HepG2 (cell line): ENCODE measurements around the gene LRRC73. TPM values are rescaled to one million over a fixed set of nuclear protein-coding genes. Genes with fewer than 3 reads are reported as not detected.
A peak's percentile ranks its signal among the peaks of the same experiment; 100 is the strongest.

Source experiments
- CC2D1A ChIP-seq: sonication (generic); formaldehyde crosslinking; IDR thresholded peaks from 2 replicates; pipeline ENCODE4 v1.8.1; 2023; ENCODE audit warnings: mild to moderate bottlenecking, missing genetic modification reagents
- CREM ChIP-seq, 2 experiments: sonication (generic) in 1 of 2; formaldehyde crosslinking in 1 of 2; IDR thresholded peaks; 2 replicates each; pipeline versions ENCODE4 v1.4.0 to v1.6.1; 2016 to 2020; ENCODE audit warnings: antibody characterized with exemption in 1 of 2, mild to moderate bottlenecking in 1 of 2, missing genetic modification reagents in 1 of 2
- DMTF1 ChIP-seq: sonication (generic); formaldehyde crosslinking; IDR thresholded peaks from 2 replicates; pipeline ENCODE4 v1.4.0; 2020; ENCODE audit warnings: mild to moderate bottlenecking, missing genetic modification reagents
- FOXP4 ChIP-seq: sonication (generic); formaldehyde crosslinking; IDR thresholded peaks from 2 replicates; pipeline ENCODE4 v1.4.0; 2020; ENCODE audit warnings: missing genetic modification reagents
- FUBP1 ChIP-seq: sonication (generic); formaldehyde crosslinking; IDR thresholded peaks from 2 replicates; pipeline ENCODE4 v1.5.1; 2020; ENCODE audit warnings: missing genetic modification reagents, mild to moderate bottlenecking, borderline replicate concordance
- HES4 ChIP-seq: sonication (generic); formaldehyde crosslinking; IDR thresholded peaks from 2 replicates; pipeline ENCODE4 v1.9.0; 2021; ENCODE audit warnings: mild to moderate bottlenecking, missing genetic modification reagents, borderline replicate concordance
- LRRFIP1 ChIP-seq: sonication (generic); formaldehyde crosslinking; conservative IDR thresholded peaks from 2 replicates; pipeline ENCODE4 v1.4.0; 2020; ENCODE audit warnings: missing genetic modification reagents
- MLX ChIP-seq: IDR thresholded peaks from 2 replicates; pipeline ENCODE4 v1.6.1; 2016
- PAXIP1 ChIP-seq: sonication (generic); formaldehyde crosslinking; conservative IDR thresholded peaks from 2 replicates; pipeline ENCODE4 v1.4.0; 2020; ENCODE audit warnings: mild to moderate bottlenecking, missing genetic modification reagents, moderate library complexity
- RELA ChIP-seq: sonication (generic); formaldehyde crosslinking; IDR thresholded peaks from 2 replicates; pipeline ENCODE4 v1.4.0; 2020; ENCODE audit warnings: missing genetic modification reagents
- TAF1 ChIP-seq: sonication (generic); formaldehyde crosslinking; IDR thresholded peaks from 2 replicates; pipeline ENCODE4 v1.4.0; 2020; ENCODE audit warnings: missing genetic modification reagents
- TBL1XR1 ChIP-seq: fragments of 150-350 bp; IDR thresholded peaks from 2 replicates; pipeline ENCODE4 v1.6.1; 2014; ENCODE audit warnings: borderline replicate concordance, low read length; ENCODE audit not compliant: partially characterized antibody
- ZFP37 ChIP-seq: sonication (generic); formaldehyde crosslinking; IDR thresholded peaks from 2 replicates; pipeline ENCODE4 v1.4.0; 2020; ENCODE audit warnings: missing genetic modification reagents, borderline replicate concordance
- ZNF441 ChIP-seq: sonication (generic); formaldehyde crosslinking; IDR thresholded peaks from 2 replicates; pipeline ENCODE4 v1.7.0; 2021; ENCODE audit warnings: missing genetic modification reagents, borderline replicate concordance
- polyA plus RNA-seq, 8 experiments: library from polyadenylated mRNA; depleted of rRNA in 3 of 8; stranded (reverse) in 7 of 8; unstranded in 1 of 8; fragments of >200 nt; fragmentation: Illumina TruSeq in 4 of 8; extraction: Trizol in 4 of 8; gene quantifications; 2 replicates each; pipeline versions ENCODE4 v1.2.1 to v1.2.3, GENCODE V29; 2011 to 2016; ENCODE audit warnings: low read depth in 4 of 8, missing spikeins in 1 of 8, mixed read lengths in 1 of 8; ENCODE audit not compliant: insufficient read depth in 1 of 8
- total RNA-seq, 5 experiments: library from RNA; depleted of rRNA; stranded (reverse); fragments of >200 nt; fragmentation: Illumina TruSeq; extraction: Trizol; gene quantifications; 2 replicates each; pipeline ENCODE4 v1.2.3, GENCODE V29; 2016; ENCODE audit warnings: low read depth in 1 of 5

LRRC73 gene
- total and polyA plus RNA-seq, 2 of the 13 experiments (the other 11 are each of a cell fraction or from before 2014, with no cell fraction given), result 0.11 to 0.12 TPM

GRCh38 chr6:43509142-43509983 is 783 bp downstream of the LRRC73 start (continued):
- TF ChIP-seq CC2D1A (CRISPR knock-in tag) (no peak), RELA (CRISPR knock-in tag) (no peak), MLX (CRISPR knock-in tag) (no peak), HES4 (CRISPR knock-in tag) (no peak), PAXIP1 (CRISPR knock-in tag) (no peak), DMTF1 (CRISPR knock-in tag) (no peak), ZFP37 (CRISPR knock-in tag) (no peak), TBL1XR1 (no peak), FUBP1 (CRISPR knock-in tag) (no peak), TAF1 (CRISPR knock-in tag) (no peak), LRRFIP1 (CRISPR knock-in tag) (no peak), ZNF441 (CRISPR knock-in tag) (peak; percentile 66; the same call in 1 of the 2 replicates), FOXP4 (CRISPR knock-in tag) (no peak; the same call in 1 of the 2 replicates), CREM (IDR thresholded peaks at IDR 0.05) (no peak), CREM (CRISPR knock-in tag; IDR thresholded peaks at IDR 0.05) (no peak)
